Jurkat, Clone E6-1 (cell line): ENCODE results near the gene TTF2.

Experiments used
- DNase-seq: peaks from one replicate; pipeline ENCODE4 v3.0.0-alpha.2; 2011; ENCODE audit warnings: low read depth, low spot score
- H3K4me3 ChIP-seq: 2 replicates; pipeline ENCODE4 v1.5.1; 2011; ENCODE audit warnings: mild to moderate bottlenecking, low read length, control low read depth, moderate library complexity

Gene TTF2

GRCh38 chr1:117038236-117038635 lies 21.9 kb upstream of the TTF2 start:
- no peak for DNase-seq

DNA sequence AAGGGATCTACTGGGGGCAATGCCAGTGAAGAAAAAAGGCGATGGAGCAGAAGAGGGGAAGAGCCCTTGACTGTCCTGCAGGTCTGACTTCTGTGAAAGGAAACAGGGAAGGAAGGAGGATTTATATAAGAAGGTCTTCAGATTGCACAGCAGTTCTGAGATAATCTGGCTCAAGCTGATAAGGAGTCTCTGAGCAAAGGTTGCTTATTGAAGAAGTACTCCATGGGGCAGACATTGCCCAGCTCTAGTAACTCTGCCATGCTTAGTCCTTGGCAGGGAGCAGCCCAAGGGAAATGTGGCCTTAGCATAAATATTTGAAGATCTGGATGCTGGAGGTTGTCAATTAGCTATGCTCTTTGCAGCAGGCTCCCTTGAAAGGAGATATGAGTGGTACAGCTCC lies 15.9 kb upstream of the TTF2 start:
- no peak overlapping the region for H3K4me3 ChIP-seq
- DNase-seq: no peak

More at GRCh38 chr1:117038236-117038635, 21.9 kb upstream of the TTF2 start:
- H3K4me3 ChIP-seq: no peak overlapping the region

DNA sequence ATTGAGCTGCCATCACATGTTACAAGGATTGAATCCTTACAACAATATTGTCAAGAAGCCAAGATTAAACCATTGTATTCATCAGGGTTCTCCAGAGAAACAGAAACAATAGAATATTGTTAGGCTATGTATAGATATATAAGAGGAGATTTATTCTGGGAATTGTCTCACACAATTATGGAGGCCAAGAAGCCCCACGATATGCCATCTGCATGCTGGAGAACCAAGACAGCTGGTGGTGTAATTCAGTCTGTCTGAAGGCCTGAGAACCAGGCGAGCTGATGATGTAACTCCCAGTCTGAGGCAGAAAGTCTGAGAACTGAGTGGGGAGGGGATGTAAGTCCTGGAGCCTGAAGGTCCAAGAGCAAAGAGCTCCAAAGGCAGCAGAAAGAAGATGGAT lies 14.5 kb upstream of the TTF2 start:
- H3K4me3 ChIP-seq: no peak overlapping the region
- no peak for DNase-seq

DNA sequence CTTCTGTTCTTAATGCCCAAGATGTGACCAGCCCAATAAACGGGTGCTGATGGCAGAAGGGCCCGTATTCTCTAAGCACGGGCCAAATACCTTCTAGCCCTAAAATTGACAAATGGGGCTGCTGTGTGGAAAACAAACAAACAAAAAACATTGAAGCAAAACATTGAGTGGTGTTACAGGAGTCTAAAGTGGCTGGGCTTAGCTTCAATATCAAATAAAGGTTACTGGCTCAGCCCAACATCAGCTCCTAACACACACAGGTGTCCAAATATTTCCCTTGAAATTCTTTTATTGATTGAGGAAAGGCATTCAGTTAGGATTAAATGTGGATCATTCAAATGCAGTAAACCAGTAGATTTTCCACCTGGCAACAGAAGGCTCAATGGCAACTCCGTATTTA lies 13.3 kb upstream of the TTF2 start:
- no peak for DNase-seq
- H3K4me3 ChIP-seq: no peak overlapping the region

- H3K4me3 ChIP-seq: no peak overlapping the region
- no peak for DNase-seq
Observed at GRCh38 chr1:117047271-117047670, 12.9 kb upstream of the TTF2 start.

DNA sequence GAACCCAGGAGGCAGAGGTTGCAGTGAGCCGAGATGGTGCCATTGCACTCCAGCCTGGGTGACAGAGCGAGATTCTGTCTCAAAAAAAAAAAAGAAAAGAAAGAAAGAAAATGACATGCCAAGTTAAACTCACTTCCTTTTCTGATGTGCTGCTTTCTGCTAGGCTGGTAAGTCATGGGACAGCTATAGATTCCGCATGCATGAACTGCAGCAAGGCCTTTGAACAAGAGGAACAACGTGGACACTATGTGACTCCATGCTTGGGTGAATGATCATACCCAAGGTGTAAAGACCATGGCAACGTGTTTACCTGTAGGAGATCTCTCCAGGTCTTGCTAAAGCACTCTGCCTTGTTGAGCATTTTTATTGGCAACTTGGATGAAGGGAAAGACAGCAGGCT lies 10.3 kb upstream of the TTF2 start:
- H3K4me3 ChIP-seq: no peak overlapping the region
- no peak for DNase-seq

DNA sequence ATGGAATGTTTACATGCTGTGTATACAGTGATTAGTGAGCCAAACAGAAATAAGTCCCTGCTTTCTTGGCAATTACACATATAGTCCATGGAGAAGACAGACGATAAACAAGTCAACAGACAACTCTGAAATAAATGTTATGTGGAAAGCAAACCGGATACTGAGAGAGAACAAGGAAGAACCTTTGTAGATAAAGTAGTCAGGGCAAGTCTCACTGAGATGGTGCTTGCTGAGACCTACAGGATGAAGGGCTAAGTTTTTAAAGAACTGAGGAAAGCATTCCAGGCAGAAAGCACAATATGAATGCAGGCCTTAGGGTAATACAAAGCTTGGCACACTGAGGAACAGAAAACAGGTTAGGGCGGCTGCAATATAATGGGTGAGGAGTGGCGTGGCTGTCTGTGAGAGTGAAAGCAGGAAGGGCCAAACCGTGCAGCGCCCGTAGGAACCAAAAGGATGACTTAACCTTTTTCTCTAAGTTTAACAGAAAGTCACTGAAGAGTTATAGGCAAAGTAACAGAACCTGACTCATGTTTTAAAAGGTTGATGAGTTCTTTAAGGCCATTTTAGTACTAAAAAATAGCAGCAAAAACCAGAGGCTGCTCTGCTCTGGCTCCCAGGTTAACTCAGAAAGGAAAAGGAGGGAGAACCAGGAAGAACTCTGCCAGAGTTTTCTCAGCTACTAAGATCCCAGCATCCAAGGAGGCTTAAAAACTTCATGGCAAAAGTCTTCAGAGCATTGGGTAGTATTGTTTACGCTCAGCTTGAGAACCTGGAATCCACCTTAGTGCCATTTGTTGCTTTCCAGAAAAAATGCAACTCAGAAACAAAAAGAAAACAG lies 8.7 kb upstream of the TTF2 start:
- DNase-seq: no peak
- no peak overlapping the region for H3K4me3 ChIP-seq

- no peak for DNase-seq
- no peak overlapping the region for H3K4me3 ChIP-seq
Observed at GRCh38 chr1:117054068-117054467, 6.1 kb upstream of the TTF2 start.

DNA sequence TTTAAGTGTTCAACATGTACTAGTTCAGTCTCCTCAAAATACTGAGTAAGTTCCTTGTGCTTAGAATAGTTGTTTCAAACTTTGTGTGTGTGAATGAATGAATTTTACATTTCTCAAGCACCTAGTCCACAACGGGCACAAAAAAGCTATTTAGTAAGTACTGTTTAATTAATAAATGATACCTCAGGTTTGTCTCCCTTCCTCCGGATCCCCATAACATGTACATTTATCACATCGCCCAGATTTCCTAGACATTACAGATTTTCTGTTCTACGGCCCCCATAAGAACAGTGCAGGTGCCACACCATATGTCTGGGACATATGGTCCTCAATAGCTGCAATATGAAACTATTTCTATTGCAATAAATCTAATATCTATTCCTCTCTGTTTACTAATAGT lies 1.3 kb upstream of the TTF2 start:
- peak overlapping the region; percentile 91 for H3K4me3 ChIP-seq
- no peak for DNase-seq

DNA sequence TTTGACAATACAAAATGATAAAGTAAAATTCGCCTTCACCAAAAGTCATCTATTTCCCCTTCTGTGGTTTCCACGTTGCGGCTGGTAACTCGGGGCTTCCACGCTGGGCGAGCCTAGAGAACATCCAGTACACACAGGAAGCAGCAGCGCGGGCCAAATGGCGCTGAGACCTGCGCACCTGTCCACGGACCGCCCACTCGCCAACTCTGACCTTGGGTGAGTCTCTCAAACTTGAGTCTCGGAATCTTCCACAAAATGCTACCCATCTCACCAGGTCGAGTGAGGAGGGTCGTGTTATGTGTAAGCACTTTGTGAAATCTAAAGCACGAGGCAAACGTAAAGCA lies 820 bp upstream of the TTF2 start:
- DNase-seq: no peak
- H3K4me3 ChIP-seq: peak overlapping the region; percentile 91

- DNase-seq: no peak
- peak overlapping the region; percentile 91 for H3K4me3 ChIP-seq
Observed at GRCh38 chr1:117060441-117061317, 553 bp downstream of the TTF2 start.

GRCh38 chr1:117061986-117062415 lies 1.9 kb downstream of the TTF2 start:
- no peak overlapping the region for H3K4me3 ChIP-seq
- no peak for DNase-seq

- no peak overlapping the region for H3K4me3 ChIP-seq
- DNase-seq: no peak
Observed at GRCh38 chr1:117066367-117066766, 6.2 kb downstream of the TTF2 start.

DNA sequence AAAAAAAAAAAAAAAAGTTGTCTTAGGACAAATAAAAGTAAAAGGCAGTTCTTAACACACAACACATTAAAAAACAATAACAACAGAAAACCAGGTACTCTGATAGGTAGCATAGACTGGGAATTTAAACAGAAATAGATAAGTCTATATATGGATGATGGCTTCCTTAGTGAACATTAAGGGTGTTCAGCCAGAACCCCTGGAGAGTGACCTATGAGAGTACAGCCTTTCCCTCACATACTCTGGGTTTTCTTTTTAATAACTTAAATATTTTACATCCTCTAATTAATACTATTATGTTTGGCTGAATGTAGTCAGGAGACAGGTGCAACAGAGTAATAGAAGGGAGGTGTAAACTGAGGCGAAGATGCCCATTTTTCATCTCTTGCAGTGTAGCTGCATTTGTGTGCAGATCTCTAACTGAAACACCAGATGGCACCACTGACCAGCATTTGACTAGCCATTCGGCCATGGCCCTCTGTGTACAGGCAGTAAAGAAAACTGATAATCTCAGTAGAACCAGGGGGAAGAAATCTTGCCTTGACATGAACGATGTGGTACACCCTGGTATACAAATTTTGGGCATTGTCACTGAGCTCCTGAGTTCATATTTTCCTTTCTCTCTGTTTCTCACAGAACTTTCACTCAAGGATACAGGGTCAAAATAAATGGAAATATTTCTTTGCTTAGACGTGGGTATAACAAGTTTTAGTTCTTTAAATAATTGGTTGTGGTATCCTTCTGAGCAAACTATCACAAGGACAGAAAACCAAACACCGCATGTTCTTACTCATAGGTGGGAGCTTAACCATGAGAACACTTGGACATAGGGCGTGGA lies 7.6 kb downstream of the TTF2 start:
- DNase-seq: no peak
- no peak overlapping the region for H3K4me3 ChIP-seq

- no peak overlapping the region for H3K4me3 ChIP-seq
- DNase-seq: no peak
Observed at GRCh38 chr1:117068580-117068979, 8.5 kb downstream of the TTF2 start.

DNA sequence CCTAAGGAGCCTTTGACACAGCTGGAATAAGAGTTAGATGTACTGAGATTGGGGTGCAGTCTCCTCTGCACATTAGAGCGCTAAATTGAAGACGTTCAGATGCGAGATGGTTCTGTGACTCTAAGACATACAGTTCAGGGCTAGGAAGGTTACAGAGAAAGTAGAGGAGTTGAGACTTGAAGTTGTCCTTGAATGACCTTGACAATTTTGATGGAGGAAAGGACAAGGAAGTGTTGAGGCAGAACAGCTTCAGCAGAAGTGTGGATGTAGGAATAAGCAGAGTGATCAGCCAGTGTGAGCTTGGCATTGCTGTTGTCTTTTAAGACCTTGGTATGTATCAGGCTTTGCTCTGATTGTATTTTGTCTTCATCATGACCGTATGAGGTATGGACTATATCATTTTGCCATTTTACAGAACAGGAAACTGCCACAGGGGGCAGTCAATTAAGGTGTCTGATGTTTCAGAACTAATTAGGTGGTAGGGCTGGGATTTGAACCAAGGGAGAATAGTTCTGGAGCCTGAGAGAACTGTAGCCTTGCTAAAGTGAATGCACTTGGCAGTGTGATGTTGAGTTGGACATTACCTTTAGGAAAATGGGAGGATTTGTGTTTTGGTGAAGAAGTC lies 9.2 kb downstream of the TTF2 start:
- no peak overlapping the region for H3K4me3 ChIP-seq
- no peak for DNase-seq

DNA sequence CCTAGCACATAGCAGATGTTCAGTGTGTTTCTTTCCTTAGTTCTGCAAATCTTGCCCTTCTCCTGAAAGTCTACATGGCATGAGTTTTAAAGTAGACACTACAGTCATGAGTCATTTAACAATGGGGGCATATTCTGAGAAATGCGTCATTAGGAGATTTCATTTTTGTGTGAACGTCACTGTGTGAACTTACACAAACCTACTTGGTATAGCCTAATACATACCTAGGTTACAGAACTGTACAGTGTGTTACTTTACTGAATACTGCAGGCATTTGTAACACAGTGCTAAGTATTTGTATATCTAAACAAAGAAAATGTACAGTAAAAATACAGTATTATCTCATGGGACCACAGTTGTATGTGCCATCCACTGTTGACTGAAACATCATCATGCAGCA lies 10.0 kb downstream of the TTF2 start:
- DNase-seq: no peak
- H3K4me3 ChIP-seq: no peak overlapping the region

DNA sequence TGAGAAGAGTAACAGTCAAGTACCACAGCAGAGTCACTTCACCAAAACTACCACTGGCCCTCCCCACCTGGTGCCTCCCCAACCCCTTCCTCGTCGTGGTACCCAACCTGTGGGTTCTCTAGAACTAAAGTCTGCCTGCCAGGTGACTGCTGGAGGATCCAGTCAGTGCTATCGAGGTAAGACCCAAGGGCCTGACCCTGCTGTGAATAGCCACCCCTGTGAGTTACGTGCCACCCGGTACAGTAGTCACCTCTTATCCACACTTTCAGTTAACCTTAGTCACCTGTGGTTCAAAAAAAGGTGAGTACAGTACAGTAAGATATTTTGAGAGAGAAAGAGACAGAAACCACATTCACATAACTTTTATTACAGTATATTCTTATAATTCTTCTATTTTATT lies 16.5 kb downstream of the TTF2 start:
- DNase-seq: no peak

DNA sequence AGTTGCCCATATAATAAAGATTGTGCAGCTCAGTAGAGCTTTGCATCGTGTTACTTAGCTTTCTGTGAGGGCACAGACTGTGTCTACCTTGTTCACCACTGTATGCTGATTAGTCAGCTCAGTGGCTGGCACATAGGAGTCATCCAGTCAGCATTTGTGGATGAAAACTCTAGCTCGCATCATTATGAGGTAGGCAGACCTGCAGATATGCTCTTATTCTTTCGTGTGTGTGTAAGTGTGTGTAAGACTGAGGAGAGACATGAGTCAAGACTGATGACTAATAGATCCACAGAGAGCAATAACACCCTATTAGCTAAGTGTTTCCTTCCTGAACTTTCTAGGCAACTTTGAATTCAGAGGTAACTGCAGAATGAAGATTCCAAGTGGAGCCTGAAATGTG lies 17.1 kb downstream of the TTF2 start:
- no peak for DNase-seq
- no peak overlapping the region for H3K4me3 ChIP-seq

More for the DNA sequence above, 16.5 kb downstream of the TTF2 start:
- H3K4me3 ChIP-seq: no peak overlapping the region
